Stimulated activated CD4-positive, alpha-beta T cell treated with anti-CD3 and anti-CD28 coated beads, TNF-alpha, amount 100 ng/mL, for 4 hours (primary cell): Measurements from ENCODE around the gene FRMD4A.

Source experiments
- DNase-seq, 3 experiments: peaks; one replicate each; pipeline ENCODE4 v3.0.0-alpha.2; 2020; ENCODE audit warnings: low read depth in 3 of 3

FRMD4A gene

DNA sequence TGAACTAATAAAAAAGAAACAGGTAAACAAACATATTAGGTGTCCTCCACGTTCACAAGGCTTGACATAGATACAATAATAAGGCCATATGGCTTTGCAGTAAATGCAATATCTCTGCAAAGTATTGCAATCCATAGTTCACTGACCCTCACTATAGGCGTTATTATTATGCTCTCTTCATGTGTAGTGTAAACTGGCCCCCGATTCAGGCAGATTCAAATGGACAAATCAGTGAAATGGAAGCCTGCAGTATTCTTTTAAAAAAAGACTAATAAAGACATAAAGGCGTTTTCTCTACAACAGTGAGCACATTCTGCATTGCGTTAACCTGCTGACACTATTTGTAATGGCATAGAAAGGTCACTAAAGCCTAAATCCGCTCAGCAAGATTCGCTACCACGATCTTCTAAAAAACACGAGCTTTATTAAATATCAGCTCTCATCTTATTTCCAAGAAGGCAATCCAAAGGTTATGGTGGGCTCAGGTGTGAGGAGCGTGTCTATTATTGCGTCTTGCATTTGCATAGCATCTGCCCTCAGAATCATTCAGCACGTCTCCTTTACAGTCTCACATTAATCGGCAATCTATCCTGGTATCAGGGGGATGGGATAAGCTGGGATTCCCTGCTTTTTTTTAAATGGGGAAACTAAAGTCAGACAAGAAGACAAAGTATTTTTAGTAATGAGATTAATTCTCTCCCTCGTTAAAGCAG, 36.2 kb downstream of the FRMD4A start:
- DNase-seq: no peak

DNA sequence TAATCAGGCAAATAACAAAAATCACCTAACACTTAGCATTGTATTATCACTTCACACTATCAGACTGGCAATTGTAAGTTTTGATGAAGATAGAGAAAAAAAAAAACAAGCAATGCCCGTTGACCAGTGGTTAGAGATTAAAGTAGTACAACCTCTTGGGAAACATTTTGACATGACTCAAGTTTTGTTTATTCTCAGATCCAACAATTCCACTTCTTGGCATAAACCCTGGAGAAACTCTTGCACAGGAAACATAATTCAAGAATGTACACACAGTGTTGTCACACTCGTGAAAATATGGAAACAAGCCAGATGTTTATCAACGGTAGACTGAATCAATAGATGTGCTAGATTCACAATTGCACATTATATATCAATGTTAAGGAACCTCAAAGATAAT, 37.2 kb downstream of the FRMD4A start:
- DNase-seq: no peak

DNA sequence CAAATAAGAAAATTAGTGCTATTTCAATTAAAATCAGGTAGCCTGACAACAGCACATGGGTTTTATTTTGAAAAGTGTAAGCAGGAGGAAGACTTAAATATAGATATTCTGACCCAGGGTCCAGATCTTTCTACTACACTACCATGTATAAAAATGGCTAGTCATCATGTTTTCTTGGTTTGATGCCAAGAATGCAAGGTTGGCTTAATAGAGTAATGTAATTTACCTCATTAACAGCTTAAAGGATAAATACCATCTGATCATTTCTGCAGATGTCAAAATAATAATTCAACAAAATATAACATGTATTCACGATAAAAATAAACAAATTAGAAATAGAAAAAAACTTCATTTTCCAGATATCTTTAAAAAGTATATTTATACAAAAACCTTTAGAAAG, 39.4 kb downstream of the FRMD4A start:
- no peak for DNase-seq

DNA sequence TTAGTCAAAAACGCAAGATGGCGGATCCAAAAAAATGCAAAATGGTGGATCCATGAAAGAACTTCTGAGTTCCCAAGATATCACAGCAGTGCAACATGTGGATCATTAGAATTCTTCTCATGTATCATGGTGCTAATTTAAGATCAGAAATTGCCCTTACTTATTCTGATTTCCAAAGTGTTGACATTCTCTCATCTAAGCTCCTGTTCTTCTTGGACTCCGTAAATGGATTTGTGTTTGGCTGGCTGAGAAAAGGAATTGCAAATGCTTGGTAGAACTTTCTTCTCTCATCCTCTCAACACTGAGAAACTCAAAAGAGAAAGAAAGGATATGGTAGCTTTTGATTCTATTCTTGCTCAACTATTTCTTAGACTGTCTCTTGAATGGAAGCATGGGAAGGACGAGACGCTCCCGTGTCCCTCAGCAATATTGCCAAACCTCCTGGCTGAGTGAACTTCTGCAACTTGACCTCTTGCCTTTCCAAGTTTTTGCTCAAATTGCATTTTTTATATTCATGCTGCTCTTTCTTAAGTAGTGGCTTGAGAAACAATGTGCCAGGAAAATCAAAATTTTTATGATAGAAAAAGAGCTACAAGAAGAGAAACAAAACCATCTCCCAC, 44.7 kb downstream of the FRMD4A start:
- DNase-seq: no peak

DNA sequence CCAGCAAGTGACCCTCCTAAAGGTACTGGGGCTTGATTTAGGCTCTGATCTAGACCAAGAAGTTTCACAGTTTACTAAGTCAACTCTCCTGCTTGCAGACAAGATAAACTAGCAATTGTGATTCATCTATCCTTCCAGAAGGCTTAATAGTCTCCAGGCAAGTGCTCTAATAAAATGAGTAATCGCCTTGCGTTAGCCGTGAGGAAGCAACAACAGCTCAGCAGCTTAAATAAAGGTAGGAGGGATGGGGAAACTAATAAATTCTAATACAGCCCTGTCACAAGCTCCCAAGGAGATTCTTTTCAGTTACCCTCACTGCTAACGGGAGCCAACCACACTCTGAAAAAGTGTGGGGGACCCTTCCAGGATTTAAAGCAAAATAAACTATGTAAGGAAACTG, 48.4 kb downstream of the FRMD4A start:
- DNase-seq: no peak

DNA sequence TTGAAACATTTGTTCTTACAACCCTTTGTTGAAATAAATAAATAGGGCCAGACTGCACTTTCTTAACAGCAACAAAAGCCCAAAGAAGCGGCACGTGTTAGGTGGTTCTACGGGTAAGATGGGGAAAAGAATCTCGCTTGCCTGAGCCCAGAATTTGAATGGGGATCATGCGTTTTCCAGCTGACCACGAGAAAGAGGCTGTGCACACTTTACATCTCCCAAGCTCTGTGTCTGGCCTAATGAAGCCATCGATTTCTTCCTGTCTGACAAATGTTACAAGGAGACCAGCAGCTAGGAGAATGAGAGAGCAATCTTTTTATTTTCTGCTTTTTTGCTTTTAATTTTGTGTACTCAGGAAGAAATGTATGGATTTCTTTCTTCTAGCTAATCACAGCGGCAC, 52.2 kb downstream of the FRMD4A start:
- DNase-seq: no peak

DNA sequence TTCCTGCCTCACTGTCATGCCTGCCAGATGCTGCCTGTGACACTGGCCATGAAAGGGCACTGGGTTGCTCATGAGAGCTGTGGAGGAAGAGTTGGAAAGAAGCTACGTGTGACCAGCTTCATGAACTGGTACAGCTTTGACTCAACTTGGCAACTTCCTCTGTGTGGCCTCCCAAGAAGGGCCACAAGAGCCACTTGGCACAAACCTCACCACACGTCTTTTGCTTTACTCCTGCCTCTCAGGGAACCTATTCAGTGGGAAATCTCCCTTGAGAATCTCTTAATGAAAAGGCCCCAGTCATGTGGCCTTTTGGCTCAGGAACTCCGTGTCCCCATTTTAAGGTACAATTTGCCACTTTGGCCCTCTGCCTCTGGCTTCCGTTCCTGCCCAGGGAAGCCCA, 54.5 kb downstream of the FRMD4A start:
- no peak for DNase-seq

DNA sequence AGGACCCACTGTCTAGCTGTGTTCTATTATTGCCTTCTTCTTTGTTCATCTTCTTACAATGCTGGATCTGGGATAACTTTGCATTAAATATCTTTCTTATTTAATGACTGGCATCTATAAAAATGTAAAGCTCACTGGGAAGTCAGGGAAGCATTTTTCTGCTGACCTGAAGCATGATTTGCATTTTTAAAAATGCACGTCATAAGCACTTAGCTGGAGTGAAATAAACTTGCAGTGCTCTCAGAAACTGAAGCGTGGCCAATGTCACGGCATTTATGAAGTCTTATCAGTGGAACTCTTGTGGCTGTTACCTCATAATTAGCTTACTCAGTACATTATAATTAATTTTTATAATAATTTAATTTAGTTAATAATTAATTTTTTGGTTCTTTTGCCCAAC, 59.1 kb downstream of the FRMD4A start:
- no peak for DNase-seq

DNA sequence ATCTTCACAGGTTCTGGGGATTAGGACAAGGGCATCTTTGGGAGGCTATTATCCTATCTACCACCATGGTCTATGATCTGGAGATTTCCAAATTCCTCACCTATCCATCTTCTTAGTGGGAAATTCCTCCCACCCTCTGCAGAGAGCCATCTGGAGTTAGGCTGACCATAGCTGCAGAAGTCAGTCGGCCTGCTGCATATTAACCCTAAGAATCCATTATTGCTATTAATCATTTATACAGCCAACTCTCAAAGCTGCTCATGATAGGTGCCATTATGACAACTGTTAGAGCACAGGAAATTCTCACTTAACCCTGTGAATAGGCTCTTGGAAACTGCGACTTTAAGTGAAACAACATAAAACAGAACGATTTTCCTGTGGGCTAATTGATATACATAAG, 60.4 kb downstream of the FRMD4A start:
- DNase-seq: no peak

DNA sequence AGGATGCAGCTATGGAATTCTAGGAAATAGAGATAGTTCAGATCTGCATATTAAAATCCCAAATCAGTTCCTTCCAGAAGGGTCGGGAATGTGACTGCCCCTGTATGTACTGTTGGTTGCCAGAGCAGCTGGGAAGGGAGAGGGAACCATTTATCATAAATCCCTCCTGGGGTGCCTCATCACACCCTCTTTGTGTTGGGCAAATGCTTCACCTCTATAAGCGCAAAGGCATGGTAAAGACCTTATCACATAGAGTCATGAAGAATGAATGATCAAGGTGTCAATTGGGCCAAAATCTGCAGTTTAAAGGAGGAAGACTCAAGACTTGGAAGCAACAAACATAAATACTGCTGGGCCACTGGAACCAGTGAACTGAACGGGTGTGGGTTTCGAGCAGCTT, 65.0 kb downstream of the FRMD4A start:
- DNase-seq: no peak

DNA sequence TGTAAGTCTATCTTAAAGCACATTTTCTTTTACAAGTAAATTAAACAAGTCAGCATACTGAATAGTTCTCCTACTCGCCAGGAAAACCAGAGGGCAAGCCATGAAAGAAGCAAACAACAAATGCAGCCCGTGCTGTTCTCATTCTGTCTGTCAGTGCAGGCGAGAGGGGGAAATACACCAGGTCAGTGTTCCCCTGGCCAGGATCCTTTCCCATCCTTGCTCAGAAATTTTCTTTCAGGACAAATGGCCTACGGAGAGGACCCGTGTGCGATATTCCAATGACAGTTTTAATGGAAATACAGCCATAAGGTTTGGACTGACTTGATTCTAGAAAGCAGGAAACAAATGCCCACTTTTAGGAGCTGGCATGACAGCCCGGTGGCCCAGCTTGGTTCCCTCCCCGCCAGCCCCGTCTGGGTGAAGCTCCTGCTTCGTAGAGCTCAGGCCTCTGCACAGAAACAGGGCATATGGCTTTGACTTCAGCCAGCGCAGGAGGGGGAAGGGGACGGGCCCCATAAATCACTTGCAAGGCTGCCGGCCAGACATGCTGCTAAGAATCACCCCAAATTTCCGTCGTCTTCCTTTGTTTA, 67.8 kb downstream of the FRMD4A start:
- DNase-seq: no peak

DNA sequence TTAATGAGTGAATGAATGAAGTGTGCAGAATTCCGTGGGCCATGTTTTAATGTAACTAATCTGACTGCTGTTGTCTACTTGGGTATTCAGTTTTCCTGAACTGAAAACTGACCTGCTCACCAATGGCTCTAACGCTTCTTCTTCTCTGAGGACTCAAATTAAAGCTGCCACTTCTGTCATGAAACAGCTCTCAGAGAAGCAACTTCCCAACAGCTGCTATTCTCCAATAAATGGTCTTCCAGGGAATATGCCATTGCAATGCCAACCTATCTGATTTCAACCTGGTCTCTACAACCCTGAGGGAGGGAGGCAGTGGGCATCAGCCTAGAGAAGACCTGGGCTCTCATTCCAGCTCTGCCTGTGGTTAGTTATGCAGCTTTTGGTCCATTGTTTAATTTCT, 69.4 kb downstream of the FRMD4A start:
- DNase-seq: no peak

DNA sequence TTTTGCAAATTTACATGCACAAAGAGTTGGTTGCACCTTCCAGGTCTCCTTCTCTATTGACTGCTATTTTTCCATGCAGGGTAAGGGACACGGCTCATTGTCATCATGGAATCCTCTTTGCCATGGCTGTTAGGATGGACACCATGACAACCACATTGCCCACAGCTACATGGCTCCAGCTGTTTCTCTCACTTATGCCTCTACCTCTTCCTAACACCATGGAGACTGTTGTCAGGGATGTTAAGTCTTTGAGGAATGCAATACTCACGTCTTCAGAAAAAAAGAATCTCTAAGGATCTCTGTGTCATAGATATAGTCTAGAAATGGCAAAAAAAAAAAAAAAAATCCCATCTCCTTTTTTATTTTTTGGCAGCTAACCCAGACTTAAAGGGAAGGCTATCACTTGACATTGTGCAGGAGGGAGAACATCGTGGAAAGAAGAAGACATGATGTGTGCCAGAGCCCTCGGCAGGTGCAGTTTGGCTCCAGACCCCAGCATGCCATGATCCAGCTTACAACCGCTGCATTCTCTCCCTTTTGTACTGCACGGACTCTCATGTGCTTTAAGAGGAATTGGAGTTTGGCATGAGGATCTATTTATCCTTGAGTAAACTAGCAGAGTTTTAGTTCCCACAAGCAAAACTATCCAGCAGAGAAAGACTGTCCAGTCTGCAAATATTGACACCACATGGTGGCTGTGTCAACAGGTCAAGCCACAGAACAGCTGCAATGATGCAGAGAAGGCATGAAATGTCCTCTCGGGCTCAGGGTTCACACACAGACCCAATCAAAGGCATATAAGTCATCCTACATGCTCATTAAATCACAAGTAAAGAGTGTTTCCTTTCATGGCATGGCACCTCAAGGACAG, 70.8 kb downstream of the FRMD4A start:
- no peak for DNase-seq

DNA sequence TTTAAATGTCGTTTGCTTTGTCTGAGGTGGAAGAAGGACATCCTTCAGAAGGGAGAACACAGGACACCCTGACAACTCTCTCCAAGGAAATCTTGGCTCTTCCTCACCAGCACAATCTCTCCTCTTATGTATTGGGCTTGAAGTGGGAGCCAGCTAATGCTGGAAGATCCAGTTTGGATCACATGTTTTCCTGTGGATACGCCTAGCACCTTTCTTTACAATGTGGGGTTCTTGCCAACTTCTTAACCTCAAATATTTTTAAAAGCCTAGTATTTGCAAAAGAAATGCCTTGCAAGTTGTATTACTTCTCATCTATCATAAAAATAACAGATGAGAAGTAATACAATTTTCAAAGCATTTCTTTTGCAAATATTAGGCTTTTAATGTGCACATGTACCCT, 76.4 kb downstream of the FRMD4A start:
- DNase-seq: no peak

DNA sequence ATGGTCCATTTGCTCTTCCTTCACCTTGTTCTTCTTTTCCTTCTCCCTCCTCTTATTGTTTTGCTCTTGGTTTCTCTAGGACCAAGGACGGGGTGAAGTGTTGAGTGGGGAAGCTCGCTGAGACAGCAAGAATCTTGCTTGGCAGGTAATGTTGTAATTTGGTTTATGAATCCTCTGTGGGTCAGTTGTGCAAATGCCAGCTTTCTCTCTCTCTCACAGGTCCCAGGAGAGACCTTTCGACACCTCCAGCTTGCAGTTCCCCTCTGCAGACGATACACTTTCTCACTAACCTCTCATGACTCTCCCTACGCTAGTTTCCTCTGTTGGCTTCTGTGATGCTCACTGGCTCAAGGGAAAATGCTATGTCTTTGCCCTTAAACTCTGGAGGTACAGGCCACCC, 77.0 kb downstream of the FRMD4A start:
- DNase-seq: no peak

DNA sequence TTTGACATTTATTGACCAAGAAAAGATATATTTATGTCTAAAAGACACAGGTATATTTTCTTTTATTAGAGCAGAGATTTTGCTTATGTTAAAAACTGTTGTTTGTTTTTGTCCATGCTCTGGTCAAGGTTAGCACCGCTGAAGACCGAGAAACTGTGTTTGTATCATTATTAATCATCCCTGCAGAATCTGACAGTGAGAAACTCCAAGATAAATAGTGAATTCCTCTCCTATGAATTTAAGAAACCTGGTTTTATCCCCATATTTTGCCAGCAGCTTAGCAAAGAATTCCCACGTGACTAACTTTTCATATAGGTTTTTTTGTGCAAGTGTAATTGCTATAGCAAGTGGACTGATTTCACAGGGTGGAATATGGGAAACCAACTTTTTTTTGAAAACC, 77.6 kb downstream of the FRMD4A start:
- no peak for DNase-seq

DNA sequence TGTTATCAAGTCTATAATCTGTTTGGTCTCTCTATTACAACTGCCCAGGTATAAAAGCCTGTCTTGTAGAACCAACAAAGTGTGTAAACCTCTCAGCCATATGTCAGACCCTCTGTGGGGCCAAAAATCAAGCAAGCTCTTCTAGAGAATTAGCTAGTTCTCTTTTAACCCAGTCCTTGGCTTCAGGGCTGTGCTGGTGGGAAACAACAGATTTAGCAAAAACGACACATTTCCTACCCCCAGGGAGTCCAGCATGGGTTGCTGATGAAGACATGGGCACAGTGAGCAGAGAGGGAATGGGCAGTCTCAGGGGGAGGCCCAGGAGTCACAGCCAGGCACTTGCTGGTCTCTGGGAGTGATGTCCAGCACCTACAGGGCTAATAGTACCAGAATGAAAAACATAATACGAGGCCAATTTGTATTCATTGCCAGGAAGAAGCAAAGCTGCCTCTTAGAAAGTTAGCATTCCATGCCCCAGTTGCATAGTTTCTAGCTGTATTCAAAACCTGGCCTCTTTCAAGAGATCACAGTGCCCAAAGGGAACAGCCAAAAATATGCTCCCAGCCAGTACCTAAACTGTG, 80.1 kb downstream of the FRMD4A start:
- no peak for DNase-seq

DNA sequence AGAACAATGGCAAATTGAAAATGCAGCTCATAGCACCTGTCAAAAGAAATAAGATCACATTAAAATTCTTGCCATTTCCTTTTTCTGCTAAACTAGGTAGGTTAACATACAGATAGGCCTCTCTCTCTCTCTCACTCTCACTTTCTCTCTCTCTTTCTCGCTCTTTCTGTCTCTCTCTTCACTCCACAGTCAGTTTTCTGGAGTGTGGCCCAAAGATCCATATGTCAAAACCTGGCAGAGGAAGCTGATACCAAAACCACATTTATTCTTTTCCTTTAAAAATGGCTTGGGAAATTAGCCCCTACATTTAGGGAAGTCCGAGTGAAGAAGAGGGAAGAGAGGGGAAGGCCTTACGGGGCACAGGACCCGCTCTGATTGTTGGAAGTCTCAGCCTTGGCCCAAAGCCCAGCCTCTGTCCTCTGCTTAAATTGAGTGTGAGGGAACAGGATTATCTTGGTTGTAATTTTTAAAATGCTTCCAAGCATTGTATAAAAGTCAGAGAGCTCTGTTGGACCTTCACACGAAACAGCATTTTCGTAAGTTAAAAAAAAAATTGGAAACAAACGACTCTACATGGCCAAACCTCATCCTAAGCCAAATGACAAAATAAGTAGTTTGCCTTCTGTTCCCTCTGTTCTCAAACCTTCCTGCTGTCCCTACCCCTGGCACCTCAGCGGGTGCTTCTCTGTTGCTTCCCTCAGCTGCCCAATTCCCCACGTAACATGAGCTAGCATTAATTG, 83.2 kb downstream of the FRMD4A start:
- DNase-seq: no peak

DNA sequence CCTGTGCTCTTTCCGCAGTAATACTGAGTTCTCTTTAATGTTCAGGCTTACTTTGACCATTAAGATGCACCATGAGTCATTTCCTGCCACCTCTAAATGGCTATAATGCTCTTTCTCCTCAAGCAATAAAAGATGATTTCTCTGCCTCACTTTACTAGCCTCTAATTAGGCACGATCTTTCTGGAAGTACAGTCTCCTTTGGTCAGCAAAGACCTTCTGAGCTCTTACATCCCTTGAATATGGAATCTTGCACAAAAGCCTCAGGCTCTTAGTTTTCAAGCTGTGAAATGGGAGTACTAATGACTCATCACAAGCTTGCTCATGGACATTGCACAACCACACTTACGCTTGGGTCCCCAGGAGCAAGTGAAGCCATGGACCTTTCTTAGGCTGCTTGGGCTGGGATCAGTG, 85.9 kb downstream of the FRMD4A start:
- DNase-seq: no peak

DNA sequence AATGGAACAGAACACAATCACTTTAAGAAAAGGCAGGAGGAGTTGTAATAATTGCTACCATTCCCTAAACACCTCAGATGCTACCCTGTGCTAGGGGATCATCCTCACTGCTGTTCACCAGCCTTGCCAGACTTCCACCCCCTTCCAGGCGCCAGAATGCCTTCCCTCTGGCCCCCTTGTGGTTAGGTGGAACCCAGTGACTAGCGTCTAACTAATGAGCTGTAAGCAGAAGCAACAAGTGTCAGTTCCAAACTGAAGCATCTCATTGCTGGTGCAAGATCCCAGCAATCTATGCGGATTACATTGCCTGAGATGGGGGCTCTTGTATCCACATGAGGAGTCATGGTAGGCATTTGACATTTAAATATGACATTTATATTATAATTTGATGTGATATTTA, 86.6 kb downstream of the FRMD4A start:
- no peak for DNase-seq

DNA sequence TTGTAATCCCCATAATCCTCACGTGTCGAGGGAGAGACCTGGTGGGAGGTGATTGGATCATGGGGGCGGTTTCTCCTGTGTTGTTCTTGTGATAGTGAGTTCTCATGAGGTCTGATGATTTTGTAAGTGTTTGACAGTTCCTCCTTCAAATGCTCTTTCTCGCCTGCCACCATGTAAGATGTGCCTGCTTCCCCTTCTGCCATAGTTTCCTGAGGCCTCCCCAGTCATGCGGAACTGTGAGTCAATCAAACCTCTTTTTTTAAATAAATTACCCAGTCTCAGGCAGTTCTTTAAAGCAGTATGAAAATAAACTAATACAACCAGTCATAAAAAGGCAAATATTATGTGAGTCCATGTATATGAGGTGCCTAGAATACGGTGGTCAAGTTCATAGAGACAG, 87.5 kb downstream of the FRMD4A start:
- no peak for DNase-seq

DNA sequence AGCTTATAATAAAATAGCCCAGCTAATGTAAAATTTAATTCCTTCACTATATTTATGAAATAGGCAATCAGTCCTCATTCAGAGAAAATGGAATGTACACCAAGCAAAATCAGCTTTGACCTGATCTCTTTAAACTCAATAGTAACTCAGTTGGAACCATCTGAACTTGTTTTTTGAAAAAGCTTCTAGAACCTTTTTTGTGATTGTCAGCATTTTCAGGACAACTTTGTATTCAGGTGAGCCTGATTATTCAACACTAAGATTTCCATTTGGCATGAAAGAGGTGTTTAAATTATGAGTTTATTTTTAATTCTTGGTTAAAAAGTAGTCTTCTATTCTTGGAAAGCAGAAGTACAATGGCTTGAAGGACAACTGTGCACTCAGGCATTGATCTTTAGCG, 89.5 kb downstream of the FRMD4A start:
- no peak for DNase-seq
